Subcutaneous adipose tissue (tissue), 4 donors: Measurements from ENCODE around the gene PKHD1. TPM values are rescaled to one million over a fixed set of nuclear protein-coding genes. Genes with fewer than 3 reads are reported as not detected.

Experiments used
- CTCF ChIP-seq: fragments of 450-650 bp; IDR thresholded peaks from one replicate; pipeline ENCODE4 v1.5.1; 2016; ENCODE audit warnings: low read depth, mild to moderate bottlenecking, control low read depth, antibody characterized with exemption, moderate library complexity
- total RNA-seq, 4 donors: library from RNA; depleted of rRNA; stranded (reverse); fragments of >200 nt; gene quantifications; one replicate each; pipeline ENCODE4 v1.1.0, GENCODE V29; 2016

Gene PKHD1
- total RNA-seq, 4 donors from 2014 or later, result under 0.01 to 1.1 (median 0.35) TPM

GRCh38 chr6:52077961-52078625 lies 9.3 kb downstream of the PKHD1 start:
- TF ChIP-seq CTCF, result no peak

- TF ChIP-seq CTCF, result no peak
Measured at GRCh38 chr6:52077180-52077884, 10.1 kb downstream of the PKHD1 start.

GRCh38 chr6:52076791-52077179 lies 10.6 kb downstream of the PKHD1 start:
- no peak for TF ChIP-seq CTCF

- no peak for TF ChIP-seq CTCF
Measured at GRCh38 chr6:52074716-52075115, 12.7 kb downstream of the PKHD1 start.

- no peak for TF ChIP-seq CTCF
Measured at GRCh38 chr6:52074155-52074554, 13.3 kb downstream of the PKHD1 start.

GRCh38 chr6:52065621-52066020 lies 21.8 kb downstream of the PKHD1 start:
- no peak for TF ChIP-seq CTCF

DNA sequence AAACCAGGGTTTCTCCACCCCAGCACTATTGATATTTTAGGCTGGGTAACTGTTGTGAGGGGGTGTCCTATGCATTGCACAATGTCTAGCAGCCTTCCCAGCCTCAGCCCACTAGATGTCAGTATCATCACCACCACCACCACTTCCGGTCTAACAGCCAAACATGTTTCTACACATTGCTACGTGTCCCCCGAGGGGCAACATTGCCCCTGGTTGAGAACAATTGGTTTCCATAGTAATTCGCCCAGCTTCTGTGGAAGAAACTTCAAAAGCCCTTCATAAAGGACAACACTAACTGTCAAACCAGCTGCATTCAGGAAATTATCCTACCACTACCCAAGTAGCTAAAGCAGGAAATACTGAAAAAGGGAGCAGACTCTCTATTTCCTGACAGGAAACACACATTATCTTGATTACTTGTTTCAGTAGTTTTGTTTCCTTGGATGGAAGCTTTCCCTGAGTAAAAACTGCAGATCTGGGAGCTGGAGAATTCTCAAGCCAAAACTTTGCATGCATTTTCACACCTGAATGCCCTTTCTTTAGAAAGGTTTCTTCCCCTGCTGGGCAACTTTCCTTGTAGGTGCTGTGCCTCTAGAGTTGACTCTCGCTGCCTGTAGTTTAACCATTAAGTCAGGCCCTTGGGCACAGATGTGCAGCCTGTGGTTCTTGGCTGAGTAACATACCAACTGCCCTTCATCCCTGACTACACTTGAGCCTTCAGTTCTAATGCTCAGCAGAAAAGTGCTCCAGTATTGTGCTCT lies 23.6 kb downstream of the PKHD1 start:
- TF ChIP-seq CTCF, result no peak
